Panc1 (cell line): ENCODE results near the gene GNAQ. TPM values are rescaled to one million over a fixed set of nuclear protein-coding genes. Genes with fewer than 3 reads are reported as not detected.
A peak's percentile ranks its signal among the peaks of the same experiment; 100 is the strongest.

Source experiments
- ATAC-seq: fragments of 200-7000 bp; cut with Tn5 transposase; 2 replicates; pipeline ENCODE4 v1.9.1; 2020; ENCODE audit warnings: mild to moderate bottlenecking, moderate library complexity
- BruUV-seq: library from RNA; stranded (reverse); fragments of 400-500 nt; replicated peaks from 2 replicates; lab custom pipeline; 2021; lab: Mats Ljungman, UMichigan
- CTCF ChIA-PET: fragments of 300-600 bp; sonication (Branson Sonifier 250); formaldehyde crosslinking; loops from one replicate; lab custom pipeline; 2022; ENCODE audit warnings: antibody characterized with exemption; lab: Charles Lee
- POLR2A ChIA-PET: fragments of 300-600 bp; sonication (Branson Sonifier 250); formaldehyde crosslinking; loops from one replicate; lab custom pipeline; 2022; ENCODE audit warnings: antibody characterized with exemption; lab: Charles Lee
- DNase-seq: peaks from one replicate; pipeline ENCODE4 v3.0.0-alpha.2; 2010; ENCODE audit warnings: low read depth, low spot score
- H3K27ac ChIP-seq: 2 replicates; pipeline ENCODE4 v1.5.1; 2011; ENCODE audit warnings: mild to moderate bottlenecking, low read length, inconsistent platforms
- H3K27me3 ChIP-seq: fragments of 200-500 bp; sonication (Bioruptor generic); 2 replicates; pipeline ENCODE4 v1.6.0; 2014; ENCODE audit warnings: low read length, inconsistent platforms; ENCODE audit not compliant: control insufficient read depth, insufficient read depth
- H3K36me3 ChIP-seq: fragments of 200-500 bp; sonication (Bioruptor generic); 2 replicates; pipeline ENCODE4 v1.5.1; 2014; ENCODE audit warnings: inconsistent platforms, mild to moderate bottlenecking, low read length, moderate library complexity; ENCODE audit not compliant: control insufficient read depth, insufficient read depth
- H3K4me1 ChIP-seq: 2 replicates; pipeline ENCODE4 v1.5.1; 2011; ENCODE audit warnings: inconsistent platforms, mild to moderate bottlenecking, low read length, moderate library complexity; ENCODE audit not compliant: control insufficient read depth, insufficient read depth
- H3K4me3 ChIP-seq, 2 experiments: 2 replicates each; pipeline ENCODE4 v1.5.1; 2011 to 2012; ENCODE audit warnings: low read depth in 2 of 2, low read length in 2 of 2, mild to moderate bottlenecking in 2 of 2, inconsistent platforms in 1 of 2, moderate library complexity in 1 of 2
- H3K9me3 ChIP-seq: fragments of 200-500 bp; sonication (Bioruptor generic); 2 replicates; pipeline ENCODE4 v1.5.1; 2014; ENCODE audit warnings: low read depth, mild to moderate bottlenecking, inconsistent platforms, low read length, moderate library complexity; ENCODE audit not compliant: control insufficient read depth, insufficient read depth
- CTCF ChIP-seq: fragments of 450-650 bp; IDR thresholded peaks from 2 replicates; pipeline ENCODE4 v1.5.1; 2017; ENCODE audit warnings: mild to moderate bottlenecking
- POLR2AphosphoS5 ChIP-seq: IDR thresholded peaks from 2 replicates; pipeline ENCODE4 v1.6.1; 2012; ENCODE audit warnings: mild to moderate bottlenecking, low read depth, low read length, moderate library complexity
- REST ChIP-seq, 2 experiments: IDR thresholded peaks; 2 replicates each; pipeline ENCODE4 v1.6.1; 2011 to 2012; ENCODE audit warnings: low read depth in 2 of 2, control low read depth in 1 of 2, low read length in 1 of 2, mild to moderate bottlenecking in 1 of 2, moderate library complexity in 1 of 2; ENCODE audit not compliant: insufficient read depth in 1 of 2
- SIN3A ChIP-seq: IDR thresholded peaks from 2 replicates; pipeline ENCODE4 v1.6.1; 2012; ENCODE audit warnings: low read depth, mild to moderate bottlenecking, low read length, moderate library complexity, borderline replicate concordance; ENCODE audit not compliant: insufficient read depth
- TCF7L2 ChIP-seq: IDR thresholded peaks from 2 replicates; pipeline ENCODE4 v1.6.1; 2011; ENCODE audit warnings: mild to moderate bottlenecking, low read depth, low read length, inconsistent platforms
- in situ Hi-C: cut with HindIII; loops from 2 replicates; pipeline ENCODE4 v1.10.0; 2016; ENCODE audit warnings: low sequenced_read_pairs, low pct_unique_long_range_greater_than_20kb
- intact Hi-C: fragments of 100-400 bp; cut with micrococcal nuclease; formaldehyde crosslinking; loops from one replicate; pipeline ENCODE4 v1.10.0; 2022; ENCODE audit not compliant: unreplicated experiment
- total RNA-seq: library from RNA; stranded (reverse); gene quantifications from one replicate; pipeline ENCODE4 v1.2.1, GENCODE V29; 2021; ENCODE audit not compliant: unreplicated experiment

GNAQ gene
- total RNA-seq, 1 experiment from 2014 or later = 34.5 TPM

- DNase-seq (no peak), ATAC-seq (no peak)
- in situ Hi-C loops = no loop called here
- TSS peak; percentile 26 for BruUV-seq
- POLR2A ChIA-PET = no interaction called here
- no peak for TF ChIP-seq TCF7L2
- no peak for TF ChIP-seq POLR2AphosphoS5
- no peak for TF ChIP-seq CTCF
- TF ChIP-seq SIN3A = no peak
- no peak for TF ChIP-seq REST (IDR thresholded peaks at IDR 0.05; ENCODE audit: insufficient read depth in 1 of 2, low read depth in 2 of 2, low read length in 1 of 2)
- no peaks in the 10 kb centered on the region for H3K27me3 ChIP-seq
- H3K4me1 ChIP-seq = no peaks in the 10 kb centered on the region
- H3K9me3 ChIP-seq = no peaks in the 10 kb centered on the region
- no peak overlapping the region for H3K4me3 ChIP-seq
- no peaks in the 10 kb centered on the region for H3K36me3 ChIP-seq
- intact Hi-C loops = no loop called here
- H3K27ac ChIP-seq = no peak overlapping the region
- CTCF ChIA-PET = no interaction called here
Observed at GRCh38 chr9:77871483-77871882, 160.1 kb downstream of the GNAQ start.

- no peak overlapping the region for H3K4me3 ChIP-seq
- H3K4me1 ChIP-seq = no peaks in the 10 kb centered on the region
- no peaks in the 10 kb centered on the region for H3K27me3 ChIP-seq
- in situ Hi-C loops = no loop called here
- no TSS peak for BruUV-seq
- TF ChIP-seq SIN3A (no peak), REST (IDR thresholded peaks at IDR 0.05; ENCODE audit: insufficient read depth in 1 of 2, low read depth in 2 of 2, low read length in 1 of 2) (no peak), TCF7L2 (no peak), POLR2AphosphoS5 (no peak), CTCF (no peak)
- ATAC-seq (no peak), DNase-seq (no peak)
- H3K27ac ChIP-seq = no peak overlapping the region
- ChIA-PET CTCF (no interaction called here), POLR2A (no interaction called here)
- no peaks in the 10 kb centered on the region for H3K9me3 ChIP-seq
- intact Hi-C loops = no loop called here
- H3K36me3 ChIP-seq = no peaks in the 10 kb centered on the region
Observed at GRCh38 chr9:77866878-77867277, 164.7 kb downstream of the GNAQ start.
